Measurements from ENCODE around the gene TTC3. TPM values are rescaled to one million over a fixed set of nuclear protein-coding genes. Genes with fewer than 3 reads are reported as not detected.

The TTC3 gene
- total and polyA plus RNA-seq, 9 of the 15 experiments (the other 6 are each of a cell fraction or from before 2014, with no cell fraction given) = 17.5 to 92.0 (median 59.5) TPM

DNA sequence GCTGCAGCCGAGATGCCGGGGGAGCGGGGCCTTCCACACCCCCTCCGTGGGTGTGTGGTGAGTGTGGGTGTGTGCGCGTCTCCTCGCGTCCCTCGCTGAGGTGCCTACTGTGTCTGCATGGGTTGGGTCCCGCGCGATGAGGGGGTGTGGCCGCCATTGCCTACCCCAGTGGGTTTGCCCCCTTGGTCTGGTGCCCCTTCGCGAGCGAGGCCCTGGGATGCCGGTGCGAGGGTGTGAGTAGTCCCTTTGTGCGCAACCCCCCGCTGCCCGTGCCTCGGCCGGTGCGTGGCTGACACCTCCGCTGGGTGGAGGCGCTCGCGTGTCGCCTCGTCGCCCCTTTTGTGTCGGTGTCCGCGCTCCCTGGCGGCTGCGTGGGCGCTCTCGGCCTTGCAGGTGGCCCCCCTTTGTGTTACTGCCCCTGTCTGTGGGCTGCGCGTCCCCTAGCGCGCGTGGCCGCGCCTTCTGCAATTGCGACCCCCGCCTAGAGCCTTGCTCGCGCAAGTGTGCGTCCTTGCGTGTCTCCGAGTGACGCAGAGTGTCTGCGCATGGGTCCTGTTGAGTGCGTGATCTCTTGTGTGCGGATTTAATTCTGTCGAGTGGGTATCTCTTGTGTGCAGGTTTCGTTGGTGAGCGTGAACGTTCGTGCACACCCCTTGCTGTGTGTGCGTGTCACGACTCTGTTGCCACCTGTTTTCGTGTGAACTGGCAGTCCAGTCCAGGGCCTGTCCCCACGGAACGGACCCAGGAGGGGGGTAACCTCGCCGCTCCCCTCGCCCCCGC is 553 bp downstream of the TTC3 start (continued):
- TF ChIP-seq, protein P1, sequence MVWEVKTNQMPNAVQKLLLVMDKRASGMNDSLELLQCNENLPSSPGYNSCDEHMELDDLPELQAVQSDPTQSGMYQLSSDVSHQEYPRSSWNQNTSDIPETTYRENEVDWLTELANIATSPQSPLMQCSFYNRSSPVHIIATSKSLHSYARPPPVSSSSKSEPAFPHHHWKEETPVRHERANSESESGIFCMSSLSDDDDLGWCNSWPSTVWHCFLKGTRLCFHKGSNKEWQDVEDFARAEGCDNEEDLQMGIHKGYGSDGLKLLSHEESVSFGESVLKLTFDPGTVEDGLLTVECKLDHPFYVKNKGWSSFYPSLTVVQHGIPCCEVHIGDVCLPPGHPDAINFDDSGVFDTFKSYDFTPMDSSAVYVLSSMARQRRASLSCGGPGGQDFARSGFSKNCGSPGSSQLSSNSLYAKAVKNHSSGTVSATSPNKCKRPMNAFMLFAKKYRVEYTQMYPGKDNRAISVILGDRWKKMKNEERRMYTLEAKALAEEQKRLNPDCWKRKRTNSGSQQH (CRISPR knock-in tag; IDR thresholded peaks at IDR 0.05) = no peak
- TF ChIP-seq PTBP1 (IDR thresholded peaks at IDR 0.05; ENCODE audit: low read depth, low read length) (no peak), GATAD2A (IDR thresholded peaks at IDR 0.05) (peak; percentile 97), ZBTB1 (CRISPR knock-in tag; IDR thresholded peaks at IDR 0.05; ENCODE audit: borderline replicate concordance, low read depth) (no peak; the same call in 1 of the 2 replicates), ZBTB8A (IDR thresholded peaks at IDR 0.05; ENCODE audit: partially characterized antibody) (no peak), CCAR2 (IDR thresholded peaks at IDR 0.05; ENCODE audit: low read depth, low read length) (no peak), ZNF408 (CRISPR knock-in tag; IDR thresholded peaks at IDR 0.05; ENCODE audit: low read depth) (no peak), NFRKB (IDR thresholded peaks at IDR 0.05; ENCODE audit: low read depth) (no peak), IRF2 (CRISPR knock-in tag; IDR thresholded peaks at IDR 0.05) (peak; percentile 77; the same call in 1 of the 2 replicates), NFIX (CRISPR knock-in tag; IDR thresholded peaks at IDR 0.05; ENCODE audit: low read depth) (no peak)
- TF ChIP-seq, protein P2, sequence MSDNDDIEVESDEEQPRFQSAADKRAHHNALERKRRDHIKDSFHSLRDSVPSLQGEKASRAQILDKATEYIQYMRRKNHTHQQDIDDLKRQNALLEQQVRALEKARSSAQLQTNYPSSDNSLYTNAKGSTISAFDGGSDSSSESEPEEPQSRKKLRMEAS (CRISPR knock-in tag; IDR thresholded peaks at IDR 0.05) = peak; percentile 72
- TF ChIP-seq, protein P3, sequence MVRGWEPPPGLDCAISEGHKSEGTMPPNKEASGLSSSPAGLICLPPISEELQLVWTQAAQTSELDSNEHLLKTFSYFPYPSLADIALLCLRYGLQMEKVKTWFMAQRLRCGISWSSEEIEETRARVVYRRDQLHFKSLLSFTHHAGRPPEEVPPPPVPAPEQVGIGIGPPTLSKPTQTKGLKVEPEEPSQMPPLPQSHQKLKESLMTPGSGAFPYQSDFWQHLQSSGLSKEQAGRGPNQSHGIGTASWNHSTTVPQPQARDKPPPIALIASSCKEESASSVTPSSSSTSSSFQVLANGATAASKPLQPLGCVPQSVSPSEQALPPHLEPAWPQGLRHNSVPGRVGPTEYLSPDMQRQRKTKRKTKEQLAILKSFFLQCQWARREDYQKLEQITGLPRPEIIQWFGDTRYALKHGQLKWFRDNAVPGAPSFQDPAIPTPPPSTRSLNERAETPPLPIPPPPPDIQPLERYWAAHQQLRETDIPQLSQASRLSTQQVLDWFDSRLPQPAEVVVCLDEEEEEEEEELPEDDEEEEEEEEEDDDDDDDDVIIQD (CRISPR knock-in tag; IDR thresholded peaks at IDR 0.05) = 0 out of 2 replicates have a peak, but pooled peaks have one; percentile 8
- TF ChIP-seq, protein P4, sequence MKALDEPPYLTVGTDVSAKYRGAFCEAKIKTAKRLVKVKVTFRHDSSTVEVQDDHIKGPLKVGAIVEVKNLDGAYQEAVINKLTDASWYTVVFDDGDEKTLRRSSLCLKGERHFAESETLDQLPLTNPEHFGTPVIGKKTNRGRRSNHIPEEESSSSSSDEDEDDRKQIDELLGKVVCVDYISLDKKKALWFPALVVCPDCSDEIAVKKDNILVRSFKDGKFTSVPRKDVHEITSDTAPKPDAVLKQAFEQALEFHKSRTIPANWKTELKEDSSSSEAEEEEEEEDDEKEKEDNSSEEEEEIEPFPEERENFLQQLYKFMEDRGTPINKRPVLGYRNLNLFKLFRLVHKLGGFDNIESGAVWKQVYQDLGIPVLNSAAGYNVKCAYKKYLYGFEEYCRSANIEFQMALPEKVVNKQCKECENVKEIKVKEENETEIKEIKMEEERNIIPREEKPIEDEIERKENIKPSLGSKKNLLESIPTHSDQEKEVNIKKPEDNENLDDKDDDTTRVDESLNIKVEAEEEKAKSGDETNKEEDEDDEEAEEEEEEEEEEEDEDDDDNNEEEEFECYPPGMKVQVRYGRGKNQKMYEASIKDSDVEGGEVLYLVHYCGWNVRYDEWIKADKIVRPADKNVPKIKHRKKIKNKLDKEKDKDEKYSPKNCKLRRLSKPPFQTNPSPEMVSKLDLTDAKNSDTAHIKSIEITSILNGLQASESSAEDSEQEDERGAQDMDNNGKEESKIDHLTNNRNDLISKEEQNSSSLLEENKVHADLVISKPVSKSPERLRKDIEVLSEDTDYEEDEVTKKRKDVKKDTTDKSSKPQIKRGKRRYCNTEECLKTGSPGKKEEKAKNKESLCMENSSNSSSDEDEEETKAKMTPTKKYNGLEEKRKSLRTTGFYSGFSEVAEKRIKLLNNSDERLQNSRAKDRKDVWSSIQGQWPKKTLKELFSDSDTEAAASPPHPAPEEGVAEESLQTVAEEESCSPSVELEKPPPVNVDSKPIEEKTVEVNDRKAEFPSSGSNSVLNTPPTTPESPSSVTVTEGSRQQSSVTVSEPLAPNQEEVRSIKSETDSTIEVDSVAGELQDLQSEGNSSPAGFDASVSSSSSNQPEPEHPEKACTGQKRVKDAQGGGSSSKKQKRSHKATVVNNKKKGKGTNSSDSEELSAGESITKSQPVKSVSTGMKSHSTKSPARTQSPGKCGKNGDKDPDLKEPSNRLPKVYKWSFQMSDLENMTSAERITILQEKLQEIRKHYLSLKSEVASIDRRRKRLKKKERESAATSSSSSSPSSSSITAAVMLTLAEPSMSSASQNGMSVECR (CRISPR knock-in tag; IDR thresholded peaks at IDR 0.05) = peak; percentile 95
- TF ChIP-seq, protein P5, sequence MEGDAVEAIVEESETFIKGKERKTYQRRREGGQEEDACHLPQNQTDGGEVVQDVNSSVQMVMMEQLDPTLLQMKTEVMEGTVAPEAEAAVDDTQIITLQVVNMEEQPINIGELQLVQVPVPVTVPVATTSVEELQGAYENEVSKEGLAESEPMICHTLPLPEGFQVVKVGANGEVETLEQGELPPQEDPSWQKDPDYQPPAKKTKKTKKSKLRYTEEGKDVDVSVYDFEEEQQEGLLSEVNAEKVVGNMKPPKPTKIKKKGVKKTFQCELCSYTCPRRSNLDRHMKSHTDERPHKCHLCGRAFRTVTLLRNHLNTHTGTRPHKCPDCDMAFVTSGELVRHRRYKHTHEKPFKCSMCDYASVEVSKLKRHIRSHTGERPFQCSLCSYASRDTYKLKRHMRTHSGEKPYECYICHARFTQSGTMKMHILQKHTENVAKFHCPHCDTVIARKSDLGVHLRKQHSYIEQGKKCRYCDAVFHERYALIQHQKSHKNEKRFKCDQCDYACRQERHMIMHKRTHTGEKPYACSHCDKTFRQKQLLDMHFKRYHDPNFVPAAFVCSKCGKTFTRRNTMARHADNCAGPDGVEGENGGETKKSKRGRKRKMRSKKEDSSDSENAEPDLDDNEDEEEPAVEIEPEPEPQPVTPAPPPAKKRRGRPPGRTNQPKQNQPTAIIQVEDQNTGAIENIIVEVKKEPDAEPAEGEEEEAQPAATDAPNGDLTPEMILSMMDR (IDR thresholded peaks at IDR 0.05 in 2 of 3, conservative IDR thresholded peaks at IDR 0.05 in 1 of 3; ENCODE audit: insufficient read depth in 2 of 3, low read depth in 1 of 3, low read length in 3 of 3) = peak; percentile 19 to 32 (median 28); a peak in 3 of 6 replicates
- TF ChIP-seq, protein P6, sequence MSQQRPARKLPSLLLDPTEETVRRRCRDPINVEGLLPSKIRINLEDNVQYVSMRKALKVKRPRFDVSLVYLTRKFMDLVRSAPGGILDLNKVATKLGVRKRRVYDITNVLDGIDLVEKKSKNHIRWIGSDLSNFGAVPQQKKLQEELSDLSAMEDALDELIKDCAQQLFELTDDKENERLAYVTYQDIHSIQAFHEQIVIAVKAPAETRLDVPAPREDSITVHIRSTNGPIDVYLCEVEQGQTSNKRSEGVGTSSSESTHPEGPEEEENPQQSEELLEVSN (IDR thresholded peaks at IDR 0.05; ENCODE audit: borderline replicate concordance in 1 of 2, extremely low read depth in 1 of 2, insufficient read depth in 1 of 2, insufficient read length in 1 of 2, low read depth in 1 of 2, low read length in 1 of 2, poor library complexity in 1 of 2, severe bottlenecking in 1 of 2) = peak in 1 of 2 experiments; percentile 69
